Kidney tubule cell (primary cell): ENCODE results near the gene MIOS.
"Not testable (repeated sequence)": the region's sequence is repeated elsewhere in the genome, so short reads cannot be mapped to it uniquely, and the experiment has no call there.

Experiments used
- DNase-seq: peaks from one replicate; pipeline ENCODE4 v3.0.0-alpha.2; 2018; ENCODE audit warnings: low spot score

The MIOS gene

DNA sequence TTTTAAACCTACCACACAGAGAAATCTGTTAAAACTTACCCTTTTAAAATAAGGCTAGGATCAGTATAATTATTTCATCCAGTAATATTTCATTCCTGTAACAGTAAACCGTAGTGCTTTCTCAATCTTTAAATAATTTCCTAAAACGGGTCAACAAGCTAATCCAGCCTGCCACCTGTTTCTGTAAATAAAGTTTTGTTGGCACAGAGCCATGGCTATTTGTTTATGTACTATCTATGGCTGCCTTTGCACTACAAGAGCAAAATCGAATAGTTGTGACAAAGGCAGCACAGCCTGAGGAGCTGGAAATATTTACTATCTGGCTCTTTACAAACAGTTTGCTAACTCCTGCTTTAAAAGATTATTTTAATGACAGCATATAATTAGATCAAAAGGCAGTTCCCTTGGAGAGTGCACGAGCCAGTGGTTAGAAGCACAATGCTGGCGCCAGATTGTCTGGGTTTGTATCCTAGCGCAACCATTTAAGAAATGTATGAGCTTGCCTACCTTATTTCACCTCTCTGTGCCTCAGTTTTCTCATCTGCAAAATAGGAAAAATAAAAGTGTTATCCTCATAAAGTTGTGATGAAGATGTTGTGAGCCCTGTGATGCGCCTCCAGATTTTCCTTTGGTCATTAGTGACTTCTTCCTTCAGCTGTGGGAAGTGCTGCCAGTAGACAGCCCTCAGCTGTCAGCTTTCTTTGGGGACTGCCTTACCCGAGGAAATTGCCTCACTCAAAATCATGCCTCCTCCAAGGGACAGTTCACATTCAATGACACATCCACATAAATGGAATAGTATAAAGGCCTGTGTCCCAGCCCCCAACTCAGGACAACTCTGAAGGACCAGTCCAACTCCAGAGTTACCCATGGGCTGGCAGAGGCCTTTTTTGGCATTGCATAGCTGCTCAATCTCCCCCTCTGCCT is 11.8 kb upstream of the MIOS start:
- DNase-seq = no peak

DNA sequence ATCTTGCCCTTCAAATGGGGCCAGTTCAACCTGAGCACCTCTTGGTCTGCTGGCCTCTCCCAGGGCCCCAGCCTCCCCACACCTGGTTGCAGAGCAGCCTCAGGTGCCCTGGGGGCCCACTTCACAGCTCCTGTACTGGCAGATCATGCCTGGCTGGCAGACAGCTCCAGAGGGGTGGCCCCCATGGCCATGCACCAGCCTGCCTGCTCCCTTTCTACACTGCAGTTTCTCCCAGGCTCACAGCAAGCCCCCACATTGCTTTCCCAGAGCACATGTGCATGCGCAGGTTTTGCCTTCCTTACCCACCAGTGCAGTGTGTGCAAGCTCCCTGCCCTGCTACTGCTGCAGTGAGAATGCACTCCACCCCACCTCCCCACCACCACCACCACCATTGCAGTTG is 9.8 kb upstream of the MIOS start:
- DNase-seq = no peak

DNA sequence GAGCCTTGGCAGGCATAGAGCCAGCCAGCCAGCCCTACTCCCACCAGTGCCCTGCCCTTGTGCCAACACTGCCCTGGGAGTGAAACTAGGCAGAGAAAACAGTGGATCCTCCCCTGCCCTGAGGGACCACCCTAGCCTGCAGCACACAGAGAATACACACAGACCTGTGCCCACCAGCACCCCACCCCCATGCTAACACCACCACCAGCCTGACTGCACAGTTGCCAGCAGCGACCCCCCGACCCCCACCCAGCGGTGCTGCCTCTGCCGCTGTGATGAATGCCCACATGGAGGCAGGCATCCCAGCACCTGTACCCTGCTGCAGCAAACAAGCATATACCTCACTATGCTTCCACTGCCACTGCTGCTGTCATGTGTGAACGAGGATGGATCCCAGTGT is 9.4 kb upstream of the MIOS start:
- no peak for DNase-seq

DNA sequence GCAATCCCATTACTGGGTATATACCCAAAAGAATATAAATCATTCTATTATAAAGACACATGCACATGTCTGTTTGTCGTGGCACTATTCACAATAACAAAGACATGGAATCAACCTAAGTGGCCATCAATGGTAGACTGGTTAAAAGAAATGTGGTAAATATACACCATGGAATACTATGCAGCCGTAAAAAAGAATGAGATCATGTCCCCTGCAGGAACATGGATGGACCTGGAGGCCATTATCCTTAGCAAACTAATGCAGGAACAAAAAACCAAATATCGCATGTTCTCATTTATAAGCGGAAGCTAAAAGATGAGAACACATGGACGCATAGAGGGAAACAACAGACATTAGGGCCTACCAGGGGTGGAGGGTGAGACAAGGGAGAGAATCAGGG is 5.1 kb upstream of the MIOS start:
- DNase-seq = not testable (repeated sequence)

DNA sequence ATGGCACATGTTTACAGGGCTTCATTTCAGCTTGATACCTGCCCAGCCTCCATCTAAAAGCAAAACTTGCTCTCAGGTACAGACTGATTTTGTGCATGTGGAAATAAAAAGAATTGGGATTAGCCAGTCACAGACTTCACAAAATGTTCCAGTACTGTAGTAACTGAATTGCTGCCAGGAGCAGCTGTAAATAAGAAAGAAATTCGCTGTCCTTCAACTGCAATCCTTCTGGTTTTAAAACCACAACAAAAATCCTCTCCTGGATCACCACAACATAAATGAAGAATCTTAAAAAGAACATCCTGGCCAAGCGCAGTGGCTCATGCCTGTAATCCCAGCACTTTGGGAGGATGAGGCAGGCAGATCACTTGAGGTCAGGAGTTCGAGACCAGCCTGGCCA is 3.9 kb upstream of the MIOS start:
- DNase-seq = no peak

DNA sequence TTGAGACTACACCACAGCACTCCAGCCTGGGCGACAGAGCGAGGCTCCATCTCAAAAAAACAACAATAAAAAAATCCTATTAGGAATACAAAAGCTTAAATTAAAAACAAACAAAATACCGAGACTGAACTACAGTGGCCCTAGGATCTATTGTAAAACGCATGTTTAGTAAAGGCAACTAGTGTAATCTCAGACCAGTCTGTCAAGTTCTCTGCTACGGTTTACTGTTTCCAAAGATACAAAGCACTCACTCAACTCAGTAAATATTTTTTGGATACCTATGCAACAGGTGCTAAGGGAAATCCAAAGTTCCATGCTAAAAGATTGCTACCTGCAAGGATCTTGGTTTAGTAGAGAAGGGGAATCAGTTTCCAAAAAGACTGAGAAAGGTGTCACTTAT is 3.4 kb upstream of the MIOS start:
- DNase-seq = no peak

DNA sequence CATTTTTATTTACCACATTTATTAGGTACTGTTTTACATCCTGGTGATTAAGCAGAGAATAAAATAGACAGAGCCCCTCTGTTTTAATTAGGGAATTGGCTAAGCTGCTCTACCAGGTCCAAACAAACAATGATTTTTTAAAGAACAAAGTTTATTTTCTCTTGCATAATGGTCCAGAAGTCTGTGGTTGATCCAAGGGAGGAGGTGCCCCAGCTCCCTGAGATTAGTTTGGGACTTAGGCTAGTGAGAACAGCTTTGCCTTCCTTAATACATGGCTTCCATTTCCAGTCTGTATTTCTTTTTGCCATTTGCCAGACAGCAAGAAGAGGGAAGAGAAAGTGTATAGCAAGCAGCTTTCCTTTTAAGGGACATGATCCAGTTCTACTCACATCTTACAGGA is 2.9 kb upstream of the MIOS start:
- no peak for DNase-seq

DNA sequence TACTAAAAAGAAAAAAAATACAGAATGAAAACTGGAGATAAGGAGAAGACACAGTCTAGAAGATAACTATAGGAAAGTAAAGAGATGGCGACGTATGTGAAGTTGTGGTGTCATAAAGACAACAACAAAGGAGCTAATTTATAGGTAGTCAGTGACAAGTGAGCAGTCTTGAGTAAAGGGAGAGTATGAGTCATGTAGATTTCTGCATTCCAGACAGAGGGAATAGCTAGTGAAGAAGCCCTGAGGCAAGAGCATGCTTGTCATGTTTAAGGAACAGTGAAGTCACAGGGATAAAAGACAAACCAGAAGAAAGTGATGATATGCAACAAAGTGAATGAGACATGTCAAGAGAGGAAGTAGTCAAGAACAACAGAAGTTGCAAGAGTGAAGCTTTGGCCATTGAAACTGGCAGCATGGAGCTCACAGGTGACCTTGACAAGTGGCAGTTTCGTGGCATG is 2.3 kb upstream of the MIOS start:
- peak; percentile 97 for DNase-seq

DNA sequence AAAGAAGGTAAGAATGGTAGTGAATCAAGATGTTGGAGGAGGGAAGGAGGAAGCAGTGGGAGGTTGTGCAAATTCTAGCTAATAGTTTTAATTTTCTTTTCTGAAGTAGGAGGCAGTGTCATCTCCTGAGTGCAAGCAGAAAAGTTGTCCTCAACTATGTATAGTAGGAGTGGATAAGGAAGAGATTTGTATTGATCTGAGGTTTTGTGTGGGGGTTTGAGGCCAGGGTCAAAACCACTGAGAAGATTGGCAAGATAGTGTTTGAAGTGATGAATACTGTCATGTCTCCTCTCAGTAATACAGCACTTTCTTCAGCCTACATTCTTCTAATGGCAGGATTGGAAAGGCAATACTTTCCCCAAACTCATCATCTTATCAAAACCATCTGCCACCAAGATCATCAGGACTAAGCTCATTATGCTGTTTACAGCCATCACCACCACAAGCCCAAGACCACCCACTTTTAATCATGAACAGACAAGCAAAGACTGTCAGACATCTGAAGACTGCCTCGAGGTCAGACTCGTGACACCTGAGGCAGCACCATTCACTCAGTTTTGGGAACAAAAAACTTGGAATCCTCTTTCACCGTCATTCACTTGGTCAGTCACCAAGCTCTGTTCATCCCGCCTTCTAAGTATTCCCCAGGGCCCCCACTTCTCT is 1.5 kb upstream of the MIOS start:
- no peak for DNase-seq

DNA sequence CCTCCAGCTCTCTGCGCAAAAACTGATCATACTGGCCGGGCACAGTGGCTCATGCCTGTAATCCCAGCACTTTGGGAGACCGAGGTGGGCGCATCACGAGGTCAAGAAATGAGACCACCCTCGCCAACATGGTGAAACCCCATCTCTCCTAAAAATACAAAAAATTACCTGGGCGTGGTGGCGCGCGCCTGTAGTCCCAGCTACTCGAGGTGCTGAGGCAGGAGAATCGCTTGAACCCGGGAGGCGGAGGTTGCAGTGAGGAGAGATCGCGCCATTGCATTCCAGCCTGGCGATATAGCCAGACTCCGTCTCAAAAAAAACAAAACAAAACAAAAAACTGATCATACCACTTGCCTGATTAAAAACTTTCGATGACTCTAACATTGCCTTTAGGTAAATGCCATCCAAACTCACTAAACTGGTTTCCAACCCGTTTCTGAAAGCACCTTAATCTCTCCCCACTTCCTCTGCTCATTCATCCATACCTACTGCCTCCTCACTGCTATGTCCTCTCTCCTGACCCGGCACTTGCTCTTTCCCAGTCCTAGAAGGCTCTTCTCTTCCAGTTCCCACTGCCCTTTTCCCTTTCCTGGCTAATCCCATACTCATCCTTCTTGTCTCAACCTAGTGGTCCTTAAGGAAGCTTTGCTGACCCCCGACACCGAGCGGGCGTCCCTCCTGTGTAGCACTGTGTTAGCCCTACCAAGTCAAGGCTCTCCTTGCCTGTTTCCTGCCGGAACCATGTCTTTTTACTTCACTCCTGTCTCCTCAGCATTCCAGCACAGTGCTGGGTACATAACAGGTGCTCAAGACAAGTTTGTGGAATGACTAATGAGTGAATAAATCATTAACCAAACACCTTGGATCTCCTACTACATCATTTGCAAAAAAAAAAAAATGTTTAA is 686 bp upstream of the MIOS start:
- DNase-seq = peak; percentile 95

DNA sequence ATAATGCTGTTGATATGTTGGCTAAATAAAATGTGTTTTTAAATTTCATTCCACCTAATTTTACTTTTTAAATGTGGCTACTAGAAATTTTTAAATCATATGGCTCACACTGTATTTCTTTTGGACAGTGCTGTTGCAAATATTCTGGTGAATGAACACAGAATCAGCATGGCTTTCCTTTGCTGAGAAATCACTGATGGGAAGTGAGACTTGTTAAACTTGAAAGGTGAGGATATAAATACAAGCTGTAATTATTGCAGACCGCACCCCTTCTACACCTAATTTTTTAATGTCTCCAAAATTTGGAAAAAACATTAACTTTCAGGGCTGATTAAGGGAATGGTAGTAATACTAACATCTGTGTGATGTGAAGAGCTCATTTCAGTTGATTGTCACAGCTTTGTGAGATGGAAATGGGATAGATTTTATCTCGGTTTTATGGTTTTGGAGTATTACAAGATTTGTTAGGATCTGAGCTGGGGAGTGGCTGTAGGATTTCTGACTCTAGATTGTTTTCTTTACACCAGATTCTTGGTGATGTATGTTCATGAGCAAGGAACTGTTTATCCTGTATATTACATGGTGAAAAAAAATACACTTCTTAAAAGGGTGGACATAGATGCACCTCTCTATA is 1.3 kb downstream of the MIOS start:
- DNase-seq = no peak

DNA sequence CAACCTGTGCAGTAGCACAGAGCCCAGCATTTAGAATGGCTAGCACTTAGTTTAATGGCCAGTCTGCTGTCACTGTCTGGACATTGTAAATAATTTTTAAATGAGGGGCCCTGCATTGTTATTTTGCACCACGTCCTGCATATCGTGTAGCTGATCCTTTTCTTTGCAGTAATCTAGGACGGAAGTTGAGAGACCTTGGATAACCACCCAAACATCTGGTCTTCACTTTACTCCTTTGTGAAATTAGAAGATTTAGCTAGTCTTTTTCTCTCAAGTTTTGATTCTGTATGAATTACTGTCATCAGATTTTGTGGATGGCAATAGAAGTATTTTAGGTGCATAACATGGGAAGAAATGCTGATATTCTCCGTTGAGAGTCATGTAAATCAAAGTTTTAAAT is 1.9 kb downstream of the MIOS start:
- no peak for DNase-seq

DNA sequence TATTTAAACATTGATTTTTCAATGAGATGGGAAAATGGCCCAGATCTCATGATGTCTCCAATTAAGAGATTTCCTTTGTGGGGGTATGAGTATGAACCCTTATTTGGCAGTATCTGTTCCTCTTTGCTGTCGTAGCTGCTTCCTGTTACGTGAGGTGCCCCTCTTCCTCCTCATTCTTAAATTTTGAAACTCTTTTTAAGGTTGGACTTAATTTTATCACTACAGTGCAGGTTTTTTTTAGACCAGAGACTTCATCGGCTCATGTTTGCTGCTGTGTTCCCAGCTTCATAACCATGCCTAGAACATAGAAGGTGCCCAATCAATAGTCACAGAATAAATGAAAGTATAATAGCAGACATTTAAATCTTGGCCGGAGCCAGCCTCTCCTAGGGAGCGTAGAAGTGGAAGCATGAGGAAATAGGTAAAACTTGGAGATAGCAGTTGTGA is 2.4 kb downstream of the MIOS start:
- no peak for DNase-seq

DNA sequence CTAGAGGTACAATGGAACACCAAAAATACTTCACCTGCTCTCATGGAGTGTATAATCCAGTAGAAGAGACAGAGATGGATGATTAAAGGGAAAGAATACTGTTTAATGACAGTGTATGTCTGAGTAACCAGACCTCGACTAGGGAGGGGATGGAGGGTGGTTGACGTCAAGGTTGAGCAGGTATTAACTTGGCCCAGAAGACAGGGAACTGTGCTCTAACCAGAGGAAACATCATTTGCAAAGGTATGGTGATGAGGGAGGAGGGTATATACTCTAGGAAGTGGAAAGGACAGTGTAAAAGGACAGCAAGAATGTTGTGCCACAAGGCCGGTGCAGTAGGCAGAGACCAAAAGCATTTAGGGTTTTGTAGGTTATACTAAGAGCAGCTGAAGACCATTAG is 2.9 kb downstream of the MIOS start:
- DNase-seq = peak; percentile 70

DNA sequence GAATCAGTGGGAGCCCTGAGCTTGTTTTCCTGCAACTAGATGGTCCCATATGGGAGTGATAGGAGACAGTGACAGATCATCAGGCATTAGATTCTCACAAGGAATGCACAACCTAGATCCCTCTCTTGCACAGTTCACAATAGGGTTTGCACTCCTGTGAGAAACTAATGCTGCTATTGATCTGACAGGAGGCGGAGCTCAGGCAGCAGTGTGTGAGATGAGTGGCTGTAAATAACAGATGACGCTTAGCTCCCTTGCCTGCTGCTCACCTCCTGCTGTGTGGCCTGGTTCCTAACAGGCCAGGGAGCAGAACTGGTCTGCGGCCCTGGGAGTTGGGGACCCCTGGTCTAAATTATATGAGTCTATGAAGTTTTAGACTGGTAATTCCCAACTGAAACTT is 3.9 kb downstream of the MIOS start:
- DNase-seq = no peak

DNA sequence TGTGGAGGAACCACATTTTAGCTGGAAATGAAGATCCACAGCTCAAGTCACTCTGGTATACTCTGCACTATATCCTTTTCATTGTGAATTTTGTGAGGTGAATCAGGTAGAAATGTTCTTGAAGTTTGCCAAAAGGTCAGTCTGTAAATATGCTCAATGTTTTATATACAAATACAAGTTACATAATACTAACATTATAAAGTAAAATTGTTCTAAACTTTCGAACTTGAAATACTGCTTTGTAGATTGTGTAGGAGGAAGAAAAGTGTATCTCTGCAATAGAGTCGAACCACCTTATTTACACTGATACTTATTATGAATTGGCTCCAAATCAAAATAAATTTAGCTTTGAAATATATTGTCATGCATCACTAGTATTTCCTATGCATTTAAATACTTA is 7.0 kb downstream of the MIOS start:
- DNase-seq = no peak

DNA sequence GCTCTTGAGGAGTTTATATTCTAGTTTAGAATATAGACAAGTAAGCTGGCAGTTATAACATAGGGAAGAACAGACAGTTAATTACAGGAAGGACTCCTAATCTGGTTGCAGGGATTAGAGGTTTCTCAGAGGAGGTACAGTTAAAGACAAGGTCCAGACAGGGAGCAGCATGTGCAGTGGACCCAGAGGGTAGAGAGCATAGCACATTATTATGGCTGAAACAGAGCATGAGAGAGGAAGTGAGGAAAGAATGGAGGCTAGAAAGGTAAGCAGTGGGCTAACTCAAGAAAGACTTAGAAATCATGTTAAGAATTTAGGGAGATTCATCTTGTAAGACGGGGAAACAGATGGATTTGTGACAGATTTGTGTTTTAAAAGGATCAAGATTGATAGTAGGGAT is 9.7 kb downstream of the MIOS start:
- no peak for DNase-seq

DNA sequence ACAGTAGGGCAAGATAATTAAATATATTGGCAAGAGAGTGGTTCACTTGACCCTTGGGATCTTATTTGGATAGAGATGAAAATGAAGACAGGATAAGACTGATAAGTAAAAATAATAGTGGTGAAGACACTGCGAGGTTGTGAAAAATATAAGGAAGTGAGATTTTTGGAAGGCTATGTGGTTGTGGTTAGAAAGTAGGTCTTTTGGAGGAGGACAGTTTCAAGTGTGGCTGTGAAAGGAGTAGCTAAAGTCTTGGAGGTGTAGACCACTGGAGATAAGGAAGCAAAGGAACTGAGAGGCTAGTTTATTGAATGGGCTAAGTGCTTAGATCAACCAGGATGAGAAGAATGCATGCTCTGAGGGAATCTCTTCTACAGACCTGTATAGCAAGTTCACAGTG is 11.2 kb downstream of the MIOS start:
- DNase-seq = no peak

DNA sequence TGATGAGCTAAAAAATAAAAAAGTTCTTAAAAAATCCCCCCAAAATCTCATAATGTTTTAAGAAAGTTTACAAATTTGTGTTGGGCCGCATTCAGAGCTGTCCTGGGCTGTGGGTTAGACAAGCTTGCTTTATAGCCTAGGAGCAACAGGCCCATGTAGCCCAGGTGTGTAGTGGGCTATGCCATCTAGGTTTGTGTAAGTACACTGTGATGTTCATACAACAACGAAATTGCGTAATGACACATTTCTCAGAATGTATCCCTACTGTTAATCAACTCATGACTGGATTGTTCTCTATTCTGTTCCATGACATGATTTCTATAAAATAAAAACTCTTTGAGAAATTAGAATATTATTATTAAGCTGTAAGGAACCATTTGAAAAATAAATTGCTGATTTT is 13.0 kb downstream of the MIOS start:
- DNase-seq = no peak

DNA sequence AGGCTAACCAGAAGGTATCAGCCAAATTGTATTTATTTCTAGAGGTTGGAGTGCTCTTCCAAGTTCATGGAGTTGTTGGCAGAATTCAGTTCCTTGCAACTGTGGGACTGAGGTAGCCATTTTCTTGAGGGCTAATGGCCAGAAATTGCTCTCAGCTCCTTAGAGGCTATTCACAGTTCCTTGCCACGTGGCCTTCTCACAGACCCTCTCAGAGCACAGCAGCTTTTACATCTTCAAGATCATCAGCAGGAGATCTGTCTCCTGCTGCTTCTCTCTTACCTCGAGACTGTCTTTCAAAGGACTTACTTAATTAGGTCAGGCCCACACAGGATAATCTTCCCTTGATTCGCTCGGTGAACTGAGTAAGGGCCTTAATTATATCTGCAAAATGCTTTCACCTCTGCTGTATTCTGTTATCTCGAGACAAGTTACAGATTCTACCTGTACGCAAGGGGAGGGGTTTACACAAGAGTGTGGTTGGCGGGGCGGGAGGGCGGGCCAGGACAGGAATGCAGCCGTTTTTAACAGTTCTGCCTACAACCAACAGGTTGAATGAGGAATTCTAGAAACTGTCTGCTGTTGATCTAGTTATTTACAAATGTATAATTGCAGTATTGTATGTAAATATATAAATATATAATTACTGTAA is 15.0 kb downstream of the MIOS start:
- DNase-seq = no peak

DNA sequence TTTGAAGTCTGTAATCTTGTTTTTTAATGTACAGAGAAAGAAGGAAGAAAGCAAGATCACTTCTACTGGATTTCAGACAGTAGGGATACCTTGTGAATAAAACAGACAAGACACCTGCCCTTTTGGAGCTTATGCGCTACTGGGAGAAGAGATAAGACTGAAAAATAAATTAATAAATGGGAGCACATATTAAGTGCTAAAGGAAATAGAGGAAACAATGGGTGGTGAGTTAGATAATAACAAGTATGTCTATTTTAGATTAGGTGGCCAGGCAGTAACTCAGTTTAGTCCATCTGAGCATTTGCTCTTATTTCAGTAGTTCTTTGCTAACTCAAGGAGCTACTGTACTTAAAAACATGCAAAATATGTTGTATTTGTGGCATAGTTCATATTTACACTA is 15.9 kb downstream of the MIOS start:
- DNase-seq = no peak
